Erythroblast (primary cell): ENCODE results near the gene TMPRSS4.
"Not testable (repeated sequence)": the region's sequence is repeated elsewhere in the genome, so short reads cannot be mapped to it uniquely, and the experiment has no call there.

Experiments
- GATA1 ChIP-seq: IDR thresholded peaks from 2 replicates; pipeline ENCODE4 v1.6.1; 2011; ENCODE audit warnings: low read depth, mild to moderate bottlenecking, control low read depth, low read length, moderate library complexity
- POLR2A ChIP-seq: IDR thresholded peaks from 2 replicates; pipeline ENCODE4 v1.6.1; 2011; ENCODE audit warnings: mild to moderate bottlenecking, low read length

- TF ChIP-seq POLR2A, GATA1: not testable (repeated sequence)
Observed at GRCh38 chr11:118062631-118063030, 14.2 kb upstream of the TMPRSS4 start.
